Renal cortex interstitium (tissue), 11 donors: ENCODE results near the gene HLX. TPM values are rescaled to one million over a fixed set of nuclear protein-coding genes. Genes with fewer than 3 reads are reported as not detected.

Experiments
- DNase-seq, 11 donors: peaks; one replicate each; pipeline ENCODE4 v3.0.0-alpha.2; 2013; ENCODE audit warnings: low read depth in 9 of 11, low spot score in 4 of 11; ENCODE audit errors: extremely low read depth in 1 of 11
- polyA plus RNA-seq, 3 donors: library from polyadenylated mRNA; unstranded; fragments of 120-200 nt; gene quantifications; one replicate each; pipeline ENCODE4 v1.2.1, GENCODE V29; 2013; ENCODE audit not compliant: insufficient read length in 3 of 3

The HLX gene
- polyA plus RNA-seq, 3 donors = 8.6 to 12.0 (median 10.7) TPM

DNA sequence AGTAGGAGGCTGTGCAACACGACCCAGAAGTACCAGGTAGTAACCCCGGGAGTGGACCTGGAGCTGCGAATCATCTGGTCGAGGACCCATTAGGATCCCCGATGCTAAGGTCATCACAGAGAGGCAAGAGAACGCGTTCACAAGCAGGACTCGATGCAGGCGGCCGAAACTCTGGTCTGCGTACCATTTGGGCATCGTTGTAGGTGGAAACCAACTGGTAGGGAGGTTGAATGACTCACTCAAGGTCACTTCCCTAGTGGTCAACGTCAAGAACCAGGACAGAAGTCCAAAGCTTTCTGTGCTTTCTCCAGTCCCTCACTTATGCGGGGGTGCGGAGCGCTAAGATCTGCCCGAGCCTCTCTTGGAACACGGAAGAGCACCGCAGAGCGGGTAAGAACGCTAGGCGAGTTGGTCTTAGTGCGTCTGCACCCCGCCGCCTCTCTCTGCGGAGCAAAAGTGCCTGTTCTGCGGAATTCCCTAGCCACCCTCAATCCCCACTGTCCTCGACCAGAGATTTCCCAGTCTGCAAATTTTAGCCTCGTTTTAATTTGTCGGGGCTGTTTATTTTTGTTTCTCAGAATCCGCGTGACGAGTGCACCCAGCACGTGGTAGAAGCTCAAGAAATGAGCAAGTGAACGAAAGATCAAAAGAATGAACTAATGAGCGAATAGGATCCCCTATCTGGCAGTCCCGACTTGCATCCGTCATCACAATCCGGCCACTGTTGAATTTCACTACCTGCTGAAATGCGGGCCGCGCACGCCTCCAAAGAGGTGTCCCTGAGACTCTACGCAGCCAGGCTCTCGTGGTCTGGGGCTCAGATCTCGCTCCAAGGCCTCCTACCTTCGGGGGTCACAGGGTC, 12.2 kb downstream of the HLX start:
- no peak for DNase-seq

- no peak for DNase-seq
Measured at GRCh38 chr1:220892086-220892376, 12.8 kb downstream of the HLX start.

DNA sequence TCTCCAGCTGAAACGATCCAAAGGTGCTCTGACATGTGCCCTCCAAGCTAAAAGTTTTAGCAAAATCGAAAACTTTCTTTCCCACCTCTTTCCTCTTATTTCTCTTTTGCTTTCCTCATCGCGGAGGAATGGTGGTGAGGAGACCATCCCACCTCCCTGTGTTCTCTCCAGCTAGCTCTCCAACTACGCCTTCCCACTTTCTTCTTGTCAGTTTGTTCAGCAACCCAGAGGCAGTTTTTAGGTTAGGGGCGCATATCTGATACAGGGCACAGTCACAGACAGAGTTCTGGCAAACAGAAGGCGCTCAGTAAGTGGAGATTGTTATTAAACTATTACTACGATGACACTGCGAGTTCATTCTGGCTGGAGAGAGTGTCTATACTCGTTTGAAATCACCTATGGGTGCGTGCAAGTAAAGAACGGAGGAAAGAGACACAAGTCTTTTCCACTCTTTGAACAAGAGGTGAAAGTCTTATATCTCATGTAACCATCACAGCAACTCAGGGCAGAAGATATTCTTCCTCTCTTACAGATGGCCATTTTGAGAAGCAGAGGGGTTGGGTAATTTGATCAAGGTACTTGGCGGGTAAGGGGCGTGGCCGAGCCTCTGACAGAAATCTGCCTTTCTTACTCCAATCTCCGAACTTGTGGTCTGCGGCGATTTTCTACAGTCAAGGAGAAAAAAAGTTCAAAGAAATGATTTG, 13.9 kb downstream of the HLX start:
- DNase-seq = no peak

GRCh38 chr1:220893701-220894024, 14.4 kb downstream of the HLX start:
- no peak for DNase-seq

- DNase-seq = no peak
Measured at GRCh38 chr1:220894025-220894923, 15.0 kb downstream of the HLX start.

DNA sequence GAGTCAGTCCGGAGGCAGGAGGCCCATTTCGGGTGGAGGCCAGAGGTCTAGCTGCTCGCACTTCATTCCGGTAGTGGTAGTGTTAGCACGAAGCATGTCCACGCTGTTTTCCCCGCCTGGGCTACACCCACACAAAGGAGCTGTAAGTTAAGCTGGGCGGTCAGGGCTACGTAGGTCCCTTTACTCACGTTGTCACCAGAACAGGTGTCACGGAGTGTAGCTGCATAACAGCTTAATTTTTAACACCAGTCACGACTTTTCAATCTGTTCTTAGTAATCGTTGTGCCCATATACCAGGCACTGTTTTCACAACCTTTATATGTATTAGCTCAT, 15.6 kb downstream of the HLX start:
- DNase-seq = no peak

DNA sequence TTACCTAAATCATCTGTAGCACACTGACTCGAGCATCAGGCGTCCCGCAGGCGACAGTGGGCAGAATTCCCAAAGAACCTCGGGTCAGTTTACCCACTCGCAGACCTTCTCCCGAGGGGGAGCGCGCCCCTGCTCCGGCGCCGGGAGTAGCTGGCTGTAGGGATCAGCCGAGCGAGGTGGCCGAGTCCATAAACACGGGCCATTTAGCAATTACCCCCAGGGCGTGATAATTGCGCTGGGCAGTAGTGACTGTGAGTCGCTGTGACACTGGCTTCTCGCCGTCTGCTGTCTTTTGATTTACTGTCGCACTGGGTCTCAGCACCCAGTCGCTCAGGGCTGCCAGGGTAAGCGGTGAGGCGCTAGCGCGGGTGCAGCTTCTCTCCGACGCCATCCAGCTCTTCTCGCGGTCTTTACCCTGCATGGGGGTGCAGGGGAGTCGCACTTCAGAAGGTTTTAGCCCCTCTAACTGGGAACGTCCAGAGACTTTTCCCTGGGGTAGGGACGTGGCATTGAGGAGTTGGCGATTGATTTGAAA, 16.2 kb downstream of the HLX start:
- DNase-seq = no peak

GRCh38 chr1:220896092-220896491, 16.8 kb downstream of the HLX start:
- no peak for DNase-seq

DNA sequence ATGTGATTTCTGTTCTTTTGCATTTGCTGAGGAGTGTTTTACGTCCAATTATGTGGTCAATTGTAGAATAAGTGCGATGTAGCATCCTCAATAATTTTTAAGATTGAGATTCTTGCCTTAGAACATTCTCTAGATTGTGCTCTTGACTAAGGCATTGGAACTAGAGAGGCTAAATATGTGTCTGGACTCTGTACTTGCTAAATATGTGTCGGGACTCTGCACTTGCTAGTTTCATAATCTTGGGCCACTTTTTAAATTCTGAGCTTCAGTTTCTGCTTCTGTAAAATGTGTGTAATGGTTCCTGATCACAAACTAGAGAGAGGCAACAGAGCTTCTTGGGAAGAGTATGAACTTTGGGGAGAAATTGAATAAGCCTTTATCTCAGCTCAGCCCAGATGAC, 21.6 kb downstream of the HLX start:
- no peak for DNase-seq

DNA sequence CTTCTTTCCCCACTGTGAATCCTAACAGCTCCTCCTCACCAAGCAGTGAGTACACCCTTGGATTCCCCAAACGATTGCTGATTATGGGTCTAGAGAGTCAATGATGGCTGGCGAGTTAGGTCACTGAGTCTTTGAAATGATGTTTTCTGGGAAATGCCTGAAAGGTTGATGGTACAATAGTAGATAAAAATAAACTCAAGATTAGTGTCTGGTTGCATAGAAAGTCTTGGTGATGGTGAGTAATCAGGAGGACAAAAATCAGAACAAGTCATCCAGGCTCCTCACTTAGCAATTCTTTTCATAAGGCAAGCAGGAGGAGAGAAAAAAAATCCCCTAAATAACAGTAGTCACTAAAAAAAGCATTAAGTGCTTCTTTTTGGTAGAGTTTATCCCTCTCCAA, 22.6 kb downstream of the HLX start:
- DNase-seq = no peak

DNA sequence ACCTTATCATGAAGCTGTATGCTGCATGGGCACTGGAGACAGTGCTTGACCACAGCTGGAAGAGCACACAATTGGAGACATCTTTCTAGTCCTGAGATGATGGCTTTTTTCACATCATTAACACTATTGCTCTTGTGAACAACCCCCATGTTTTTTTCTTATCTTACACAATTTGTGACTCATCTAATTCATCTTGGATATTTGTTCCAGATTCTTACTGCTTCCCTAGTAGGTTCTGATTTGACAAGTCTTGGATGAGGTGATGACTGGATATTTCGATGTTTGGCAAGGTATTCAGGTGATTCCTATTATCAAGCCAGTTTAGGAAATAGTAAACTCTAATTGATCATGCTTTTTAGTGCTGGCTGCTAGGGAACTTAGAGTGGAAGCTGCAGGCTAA, 23.7 kb downstream of the HLX start:
- DNase-seq = no peak

- DNase-seq = no peak
Measured at GRCh38 chr1:220904876-220905275, 25.6 kb downstream of the HLX start.

GRCh38 chr1:220905650-220906560, 26.7 kb downstream of the HLX start:
- no peak for DNase-seq

DNA sequence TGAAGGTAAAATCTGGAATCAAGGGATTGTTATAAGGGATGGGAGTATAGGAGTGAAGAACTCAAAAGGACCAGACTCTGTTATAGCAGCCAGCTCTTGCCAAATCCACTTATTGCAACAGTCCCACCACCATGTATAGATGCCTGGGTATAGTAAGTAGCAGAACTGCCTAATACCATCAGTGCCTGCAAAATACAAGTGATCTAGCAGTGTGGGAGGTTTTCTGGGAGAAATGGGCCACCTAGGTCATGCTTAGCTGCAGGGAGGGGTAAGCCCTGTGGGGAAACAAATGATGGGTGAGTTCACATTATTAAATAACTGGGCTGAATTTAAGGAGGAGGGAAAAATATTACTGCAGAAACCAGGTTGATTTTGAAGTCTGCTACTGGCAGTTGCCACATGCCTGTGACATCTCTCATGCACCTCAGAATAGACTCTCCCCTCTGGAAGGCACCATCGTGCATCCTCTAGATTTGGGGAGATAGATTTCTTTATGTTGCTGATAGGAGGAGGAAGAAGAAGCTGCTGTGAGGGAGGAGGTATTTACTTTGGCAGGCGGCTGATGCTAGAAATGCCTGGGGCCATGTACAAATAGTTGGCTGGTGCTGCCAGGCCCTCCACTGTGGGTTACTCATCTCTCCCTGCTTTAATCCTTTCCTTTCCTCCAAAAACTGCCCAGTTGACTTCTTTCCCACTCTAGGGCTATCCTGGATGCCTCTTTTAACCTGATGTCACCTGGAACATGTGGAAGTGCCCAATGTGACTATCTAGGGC, 27.5 kb downstream of the HLX start:
- no peak for DNase-seq

DNA sequence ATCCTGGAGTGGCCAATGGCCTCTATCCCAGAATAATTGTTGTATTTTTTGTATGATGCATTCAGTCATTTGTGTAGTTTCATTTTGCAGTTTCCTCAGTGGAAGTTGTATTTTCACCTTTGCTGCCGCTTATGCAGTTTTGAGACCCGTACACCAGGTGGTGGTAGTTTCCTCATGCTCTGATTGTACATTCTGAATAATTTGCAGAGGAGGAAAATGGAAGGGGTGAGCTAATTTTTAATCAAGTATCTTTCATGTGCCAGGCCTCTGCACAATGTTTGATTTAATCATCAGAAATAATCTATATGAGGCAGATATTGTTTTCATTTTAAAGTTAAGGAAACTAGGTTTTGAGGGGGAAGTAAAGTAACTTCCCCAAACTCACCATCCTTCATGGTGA, 29.5 kb downstream of the HLX start:
- DNase-seq = no peak

DNA sequence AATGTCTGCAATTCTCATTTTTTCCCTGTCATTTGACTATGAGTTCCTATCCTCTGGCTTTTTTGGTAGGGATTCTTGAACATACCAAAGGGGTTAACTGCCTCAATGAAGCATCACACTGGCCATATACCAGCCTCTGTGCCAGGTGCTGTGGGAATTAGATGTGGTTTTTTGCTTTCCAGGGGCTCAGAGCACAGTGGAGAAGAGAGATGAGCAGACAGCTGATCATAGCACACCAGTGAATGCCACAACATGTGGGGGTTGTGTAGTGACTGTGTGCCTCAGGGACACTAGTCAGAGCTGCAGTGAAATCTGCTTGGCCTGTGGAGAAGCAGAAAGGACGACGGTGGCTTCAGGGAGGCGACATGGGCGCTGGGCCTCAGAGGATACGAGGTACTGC, 30.8 kb downstream of the HLX start:
- no peak for DNase-seq

DNA sequence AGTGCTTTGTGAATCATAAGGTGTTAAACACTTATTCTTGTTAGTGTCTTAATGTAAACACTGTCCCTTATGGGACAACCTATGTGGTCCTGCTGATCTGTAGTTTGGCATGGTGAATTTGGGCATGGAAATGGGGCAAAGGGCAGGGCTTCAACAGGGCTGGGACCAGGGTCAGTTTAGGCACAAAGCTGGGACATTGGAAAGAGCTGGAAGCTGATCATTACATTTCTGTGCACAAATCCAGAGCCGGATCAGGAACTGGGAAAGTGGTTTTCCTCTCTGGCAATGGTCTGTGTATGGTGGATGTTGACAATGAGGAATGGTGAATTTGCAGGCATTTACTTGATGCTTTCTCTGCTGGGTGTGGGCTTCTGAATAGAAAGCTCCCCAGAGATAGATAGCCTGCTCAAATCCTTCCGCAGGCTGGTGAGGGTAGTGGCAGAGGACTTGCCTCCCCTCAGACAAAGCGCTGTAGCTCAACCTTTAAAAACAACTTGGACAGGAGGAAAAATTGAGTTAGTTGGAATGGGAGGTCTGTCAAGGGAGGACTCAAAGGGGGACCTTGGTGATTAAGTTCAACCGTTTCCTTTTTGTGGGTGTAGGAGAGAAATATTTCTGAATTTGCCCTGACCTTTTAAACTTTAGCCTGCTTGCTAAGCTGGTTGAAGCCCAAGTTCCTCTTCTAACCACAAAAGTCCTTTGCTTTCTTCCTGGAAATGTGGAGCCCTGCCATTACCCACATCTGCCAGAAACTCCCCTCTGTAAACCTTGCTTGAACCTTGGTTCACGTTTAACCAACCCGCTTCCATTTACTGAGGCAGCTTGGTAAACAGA, 35.3 kb downstream of the HLX start:
- DNase-seq = no peak

GRCh38 chr1:220915117-220915440, 35.8 kb downstream of the HLX start:
- no peak for DNase-seq
